HepG2 (cell line): ENCODE data around the gene ATP1B2. TPM values are rescaled to one million over a fixed set of nuclear protein-coding genes. Genes with fewer than 3 reads are reported as not detected.

ENCODE experiments used
- MZF1 ChIP-seq: sonication (generic); formaldehyde crosslinking; IDR thresholded peaks from 2 replicates; pipeline ENCODE4 v1.8.1; 2023; ENCODE audit warnings: mild to moderate bottlenecking, missing genetic modification reagents, borderline replicate concordance
- NBN ChIP-seq: fragments of 450-650 bp; conservative IDR thresholded peaks from 2 replicates; pipeline ENCODE4 v1.6.1; 2017
- SNAPC4 ChIP-seq: sonication (generic); formaldehyde crosslinking; IDR thresholded peaks from 2 replicates; pipeline ENCODE4 v1.4.0; 2020; ENCODE audit warnings: mild to moderate bottlenecking, missing genetic modification reagents
- THAP9 ChIP-seq: sonication (generic); formaldehyde crosslinking; IDR thresholded peaks from 2 replicates; pipeline ENCODE4; 2020; ENCODE audit warnings: missing genetic modification reagents, mild to moderate bottlenecking, borderline replicate concordance
- ZNF691 ChIP-seq: sonication (generic); formaldehyde crosslinking; IDR thresholded peaks from 2 replicates; pipeline ENCODE4 v1.4.0; 2020; ENCODE audit warnings: missing genetic modification reagents, low read depth, mild to moderate bottlenecking, borderline replicate concordance
- polyA plus RNA-seq, 8 experiments: library from polyadenylated mRNA; depleted of rRNA in 3 of 8; stranded (reverse) in 7 of 8; unstranded in 1 of 8; fragments of >200 nt; fragmentation: Illumina TruSeq in 4 of 8; extraction: Trizol in 4 of 8; gene quantifications; 2 replicates each; pipeline versions ENCODE4 v1.2.1 to v1.2.3, GENCODE V29; 2011 to 2016; ENCODE audit warnings: low read depth in 4 of 8, missing spikeins in 1 of 8, mixed read lengths in 1 of 8; ENCODE audit not compliant: insufficient read depth in 1 of 8
- total RNA-seq, 5 experiments: library from RNA; depleted of rRNA; stranded (reverse); fragments of >200 nt; fragmentation: Illumina TruSeq; extraction: Trizol; gene quantifications; 2 replicates each; pipeline ENCODE4 v1.2.3, GENCODE V29; 2016; ENCODE audit warnings: low read depth in 1 of 5

ATP1B2 gene
- total and polyA plus RNA-seq, 2 of the 13 experiments (the other 11 are each of a cell fraction or from before 2014, with no cell fraction given) = not detected

- TF ChIP-seq SNAPC4 (CRISPR knock-in tag) (no peak), THAP9 (CRISPR knock-in tag) (no peak), NBN (no peak), MZF1 (CRISPR knock-in tag) (no peak), ZNF691 (CRISPR knock-in tag) (no peak; the same call in 1 of the 2 replicates)
These were observed 36.6 kb downstream of the ATP1B2 start, which contains the start of gene TP53 (continued) for GRCh38 chr17:7687072-7687907.
